ENCODE data around the gene TOLLIP. TPM values are rescaled to one million over a fixed set of nuclear protein-coding genes. Genes with fewer than 3 reads are reported as not detected.
A peak's percentile ranks its signal among the peaks of the same experiment; 100 is the strongest.

TOLLIP gene
- polyA plus RNA-seq, 2 of the 4 experiments (the other 2 are of a cell fraction), result 26.5 to 37.9 TPM

- FAIRE-seq, result no peak
- 82% methylated on average over 21 of the region's 21 CpGs for WGBS (ENCODE audit: missing lambda C conversion rate)
- no peak for DNase-seq (ENCODE audit: low read depth in 1 of 2, low spot score in 1 of 2)
- peaks cover 16% of the 10 kb centered on the region; the same call in 1 of the 3 replicates for H3K9me3 ChIP-seq
- CTCF ChIA-PET, result no interaction called here
- POLR2A ChIA-PET, result no interaction called here
- peaks cover 37% of the 10 kb centered on the region for H3K4me1 ChIP-seq
- peak overlapping the region; percentile 87 to 88 for H3K27ac ChIP-seq
- peak overlapping the region; percentile 83 for H3K4me2 ChIP-seq
- ATAC-seq, result no peak
- TF ChIP-seq JUNB (IDR thresholded peaks at IDR 0.05) (no peak), HOXB13 (CRISPR knock-in tag; IDR thresholded peaks at IDR 0.05; ENCODE audit: low read depth) (no peak), HOXB5 (CRISPR knock-in tag; IDR thresholded peaks at IDR 0.05) (no peak), FOXS1 (CRISPR knock-in tag; IDR thresholded peaks at IDR 0.05) (no peak), CHD2 (IDR thresholded peaks at IDR 0.05; ENCODE audit: low read length, partially characterized antibody) (no peak), HES2 (IDR thresholded peaks at IDR 0.05) (no peak), RFX5 (IDR thresholded peaks at IDR 0.05) (no peak), MAFK (IDR thresholded peaks at IDR 0.05; ENCODE audit: partially characterized antibody) (no peak), FOSB (CRISPR knock-in tag; IDR thresholded peaks at IDR 0.05) (no peak), ZC3H11A (IDR thresholded peaks at IDR 0.05) (no peak), USF2 (IDR thresholded peaks at IDR 0.05) (no peak), POLR2AphosphoS2 (conservative IDR thresholded peaks at IDR 0.05; ENCODE audit: low read length) (no peak), ZNF302 (CRISPR knock-in tag; IDR thresholded peaks at IDR 0.05) (no peak), EHF (CRISPR knock-in tag; IDR thresholded peaks at IDR 0.05) (no peak), REST (IDR thresholded peaks at IDR 0.05) (no peak)
- peak overlapping the region; percentile 93 for H3K4me3 ChIP-seq
These were observed 1.3 kb downstream of the TOLLIP start for GRCh38 chr11:1307998-1308742.

GRCh38 chr11:1307163-1307870 lies 2.1 kb downstream of the TOLLIP start:
- ChIA-PET CTCF (no interaction called here), POLR2A (no interaction called here)
- Histone ChIP-seq H3K4me1 (peaks cover 46% of the 10 kb centered on the region), H3K27ac (no peak overlapping the region), H3K9me3 (peaks cover 16% of the 10 kb centered on the region; the same call in 1 of the 3 replicates), H3K4me2 (no peak overlapping the region), H3K4me3 (no peak overlapping the region)
- FAIRE-seq (no peak), DNase-seq (ENCODE audit: low read depth in 1 of 2, low spot score in 1 of 2) (no peak), ATAC-seq (no peak)
- 93% methylated on average over 21 of the region's 21 CpGs for WGBS (ENCODE audit: missing lambda C conversion rate)
- TF ChIP-seq CBX2 (IDR thresholded peaks at IDR 0.05; ENCODE audit: borderline replicate concordance, low read depth) (no peak), HES2 (IDR thresholded peaks at IDR 0.05) (no peak), BHLHE40 (IDR thresholded peaks at IDR 0.05; ENCODE audit: low read depth, low read length) (no peak), ATOH8 (CRISPR knock-in tag; IDR thresholded peaks at IDR 0.05; ENCODE audit: low read depth) (no peak), GATA3 (IDR thresholded peaks at IDR 0.05; ENCODE audit: borderline replicate concordance) (no peak), PHF8 (IDR thresholded peaks at IDR 0.05; ENCODE audit: borderline replicate concordance, low read depth) (no peak), NR3C1 (IDR thresholded peaks at IDR 0.05) (no peak), HEYL (CRISPR knock-in tag; IDR thresholded peaks at IDR 0.05) (no peak), RNF2 (IDR thresholded peaks at IDR 0.05; ENCODE audit: borderline replicate concordance, low read depth) (no peak), MAX (IDR thresholded peaks at IDR 0.05) (no peak), MAZ (IDR thresholded peaks at IDR 0.05; ENCODE audit: borderline replicate concordance, low read depth, low read length) (no peak), SMC3 (IDR thresholded peaks at IDR 0.05) (no peak)

Measured in A549 (cell line).